Upper lobe of left lung (tissue), 4 donors: Measurements from ENCODE around the gene SNX2.

Experiments used
- EP300 ChIP-seq, 4 donors: sonication (generic); formaldehyde crosslinking; IDR thresholded peaks; one replicate each; pipeline ENCODE4 v1.5.1; 2017; ENCODE audit warnings: antibody characterized with exemption in 4 of 4, control low read depth in 2 of 4
- POLR2A ChIP-seq, 4 donors: fragments of 450-650 bp; IDR thresholded peaks; one replicate each; pipeline ENCODE4 v1.5.1; 2016 to 2017; ENCODE audit warnings: antibody characterized with exemption in 4 of 4, mild to moderate bottlenecking in 2 of 4
- POLR2AphosphoS5 ChIP-seq, 2 donors: sonication (generic); formaldehyde crosslinking; IDR thresholded peaks; one replicate each; pipeline ENCODE4 v1.5.1; 2017; ENCODE audit warnings: antibody characterized with exemption in 2 of 2
- TF ChIP-seq, protein P1 (sequence below), 6 experiments: fragments of 450-650 bp in 4 of 6; fragments of 200-600 bp in 2 of 6; sonication (generic) in 2 of 6; IDR thresholded peaks; one replicate each; pipeline ENCODE4 v1.5.1; 2016 to 2019; ENCODE audit warnings: antibody characterized with exemption in 6 of 6

DNA sequence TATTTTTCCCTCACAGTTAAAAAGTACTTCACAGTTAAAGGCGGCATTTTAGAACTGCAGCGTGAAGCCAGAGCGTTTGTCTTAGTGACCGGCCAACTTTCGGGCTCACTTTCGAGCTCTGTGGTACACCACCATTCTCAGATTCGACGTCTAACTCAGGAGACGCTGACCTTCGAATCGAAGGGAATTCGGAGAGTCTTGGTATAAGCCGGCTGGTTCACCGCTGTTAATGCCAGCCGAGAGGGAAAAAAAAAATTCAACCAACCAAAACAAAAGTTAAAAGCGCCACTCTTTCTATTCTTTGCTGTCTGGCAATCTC lies 70.0 kb downstream of the SNX2 start:
- TF ChIP-seq, protein P1, sequence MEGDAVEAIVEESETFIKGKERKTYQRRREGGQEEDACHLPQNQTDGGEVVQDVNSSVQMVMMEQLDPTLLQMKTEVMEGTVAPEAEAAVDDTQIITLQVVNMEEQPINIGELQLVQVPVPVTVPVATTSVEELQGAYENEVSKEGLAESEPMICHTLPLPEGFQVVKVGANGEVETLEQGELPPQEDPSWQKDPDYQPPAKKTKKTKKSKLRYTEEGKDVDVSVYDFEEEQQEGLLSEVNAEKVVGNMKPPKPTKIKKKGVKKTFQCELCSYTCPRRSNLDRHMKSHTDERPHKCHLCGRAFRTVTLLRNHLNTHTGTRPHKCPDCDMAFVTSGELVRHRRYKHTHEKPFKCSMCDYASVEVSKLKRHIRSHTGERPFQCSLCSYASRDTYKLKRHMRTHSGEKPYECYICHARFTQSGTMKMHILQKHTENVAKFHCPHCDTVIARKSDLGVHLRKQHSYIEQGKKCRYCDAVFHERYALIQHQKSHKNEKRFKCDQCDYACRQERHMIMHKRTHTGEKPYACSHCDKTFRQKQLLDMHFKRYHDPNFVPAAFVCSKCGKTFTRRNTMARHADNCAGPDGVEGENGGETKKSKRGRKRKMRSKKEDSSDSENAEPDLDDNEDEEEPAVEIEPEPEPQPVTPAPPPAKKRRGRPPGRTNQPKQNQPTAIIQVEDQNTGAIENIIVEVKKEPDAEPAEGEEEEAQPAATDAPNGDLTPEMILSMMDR (IDR thresholded peaks at IDR 0.05) = no peak
- no peak for TF ChIP-seq EP300 (IDR thresholded peaks at IDR 0.05)
- TF ChIP-seq POLR2A (IDR thresholded peaks at IDR 0.05) = no peak
- TF ChIP-seq POLR2AphosphoS5 (IDR thresholded peaks at IDR 0.05) = no peak
